Breast epithelium (tissue), 3 donors: ENCODE measurements around the gene KCNJ9.

ENCODE experiments used
- CTCF ChIP-seq, 3 donors: fragments of 450-650 bp; IDR thresholded peaks; one replicate each; pipeline ENCODE4 v1.5.1; 2016 to 2017; ENCODE audit warnings: antibody characterized with exemption in 3 of 3, mild to moderate bottlenecking in 3 of 3, moderate library complexity in 3 of 3
- POLR2A ChIP-seq: fragments of 450-650 bp; IDR thresholded peaks from one replicate; pipeline ENCODE4 v1.6.1; 2016; ENCODE audit warnings: antibody characterized with exemption, mild to moderate bottlenecking, moderate library complexity
- POLR2AphosphoS5 ChIP-seq, 3 donors: sonication (generic); formaldehyde crosslinking; IDR thresholded peaks; one replicate each; pipeline ENCODE4 v1.6.1; 2017; ENCODE audit warnings: antibody characterized with exemption in 3 of 3

DNA sequence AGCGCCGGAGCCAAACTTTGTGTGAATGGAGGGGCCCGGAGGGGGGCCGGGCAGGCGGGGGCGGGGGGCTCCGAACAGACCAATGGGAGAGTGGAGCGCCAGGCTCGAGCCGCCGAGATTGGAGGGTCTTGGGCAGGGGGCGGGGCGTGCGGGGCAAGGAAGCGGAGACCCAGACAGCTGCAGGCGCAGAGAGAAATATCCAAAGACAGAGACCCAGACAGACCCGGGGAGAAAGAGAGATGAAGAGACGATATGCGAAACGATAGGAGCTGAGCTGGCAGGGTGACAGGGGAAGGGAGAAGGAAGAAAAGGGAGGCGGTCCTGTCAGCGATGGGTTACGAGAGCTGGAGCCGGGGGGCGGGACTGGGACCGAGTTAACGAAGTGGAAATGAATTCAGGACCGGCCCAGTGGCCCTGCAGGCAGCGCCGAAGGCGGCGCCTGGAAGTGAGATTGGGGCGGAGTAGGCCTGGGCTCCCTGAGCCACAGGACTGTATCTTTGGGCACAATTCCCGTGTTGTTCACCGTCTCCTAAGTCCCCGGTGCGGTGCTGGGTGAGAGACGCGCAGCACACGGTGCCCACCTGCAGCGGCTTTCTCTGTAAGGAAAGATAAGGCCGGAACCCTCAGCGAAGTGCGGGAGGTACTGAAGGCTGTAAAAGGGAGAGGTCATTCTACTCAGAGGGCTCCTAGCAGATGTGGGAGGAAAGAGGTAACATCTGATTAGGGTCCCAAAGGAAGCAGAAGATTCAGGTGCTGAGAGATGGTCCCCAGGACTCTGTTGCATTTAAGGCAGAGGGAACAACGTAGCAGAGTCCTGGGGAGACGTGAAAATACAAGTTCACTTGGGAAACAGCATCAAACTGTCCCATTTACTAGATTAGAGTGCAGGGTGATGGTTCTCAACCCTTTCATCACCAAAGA lies 10.8 kb upstream of the KCNJ9 start:
- TF ChIP-seq CTCF (IDR thresholded peaks at IDR 0.05) (no peak), POLR2A (no peak), POLR2AphosphoS5 (IDR thresholded peaks at IDR 0.05) (no peak)
